Sigmoid colon (tissue), 4 donors: ENCODE measurements around the gene ACCSL.

Source experiments
- CTCF ChIP-seq, 4 experiments: fragments of 450-650 bp in 3 of 4; fragments of 200-600 bp in 1 of 4; IDR thresholded peaks; one replicate each; pipeline ENCODE4 v1.5.1; 2016 to 2019; ENCODE audit warnings: antibody characterized with exemption in 4 of 4, mild to moderate bottlenecking in 3 of 4, moderate library complexity in 2 of 4
- EP300 ChIP-seq, 4 donors: sonication (generic); formaldehyde crosslinking; IDR thresholded peaks; one replicate each; pipeline ENCODE4 v1.6.1; 2017; ENCODE audit warnings: antibody characterized with exemption in 4 of 4
- POLR2A ChIP-seq, 2 donors: fragments of 450-650 bp; IDR thresholded peaks; one replicate each; pipeline ENCODE4 v1.6.1; 2016; ENCODE audit warnings: antibody characterized with exemption in 2 of 2, mild to moderate bottlenecking in 2 of 2, moderate library complexity in 2 of 2
- POLR2AphosphoS5 ChIP-seq, 4 donors: sonication (generic); formaldehyde crosslinking; IDR thresholded peaks; one replicate each; pipeline ENCODE4 v1.6.1; 2017; ENCODE audit warnings: antibody characterized with exemption in 4 of 4

- TF ChIP-seq POLR2AphosphoS5 (IDR thresholded peaks at IDR 0.05) = no peak
- TF ChIP-seq CTCF (IDR thresholded peaks at IDR 0.05) = no peak
- TF ChIP-seq EP300 (IDR thresholded peaks at IDR 0.05) = no peak
- TF ChIP-seq POLR2A (IDR thresholded peaks at IDR 0.05) = no peak
Observed at GRCh38 chr11:44072757-44073658, 25.2 kb downstream of the ACCSL start.
